NCI-H2196 (cell line): ENCODE measurements around the gene NRBF2.
"Not testable (repeated sequence)": the region's sequence is repeated elsewhere in the genome, so short reads cannot be mapped to it uniquely, and the experiment has no call there.

Experiments
- DNase-seq: peaks from one replicate; lab custom pipeline; 2025; ENCODE audit not compliant: unreplicated experiment; lab: John Stamatoyannopoulos, UW

Gene NRBF2

GRCh38 chr10:63133056-63133820 lies at the start of gene NRBF2:
Gene NRBF2 (plus strand): TSS chr10:63133328. CDS start chr10:63133471, 143 bp downstream.
- DNase-seq, result peak; percentile 89

GRCh38 chr10:63083406-63083805 lies 49.7 kb upstream of the NRBF2 start:
- DNase-seq, result not testable (repeated sequence)

GRCh38 chr10:63083904-63084689 lies 49.0 kb upstream of the NRBF2 start:
- peak; percentile 33 for DNase-seq

- no peak for DNase-seq
These were observed 48.3 kb upstream of the NRBF2 start for GRCh38 chr10:63084690-63085382.

GRCh38 chr10:63093227-63093626 lies 39.9 kb upstream of the NRBF2 start:
- DNase-seq, result no peak

GRCh38 chr10:63094405-63094804 lies 38.7 kb upstream of the NRBF2 start:
- DNase-seq, result no peak

DNA sequence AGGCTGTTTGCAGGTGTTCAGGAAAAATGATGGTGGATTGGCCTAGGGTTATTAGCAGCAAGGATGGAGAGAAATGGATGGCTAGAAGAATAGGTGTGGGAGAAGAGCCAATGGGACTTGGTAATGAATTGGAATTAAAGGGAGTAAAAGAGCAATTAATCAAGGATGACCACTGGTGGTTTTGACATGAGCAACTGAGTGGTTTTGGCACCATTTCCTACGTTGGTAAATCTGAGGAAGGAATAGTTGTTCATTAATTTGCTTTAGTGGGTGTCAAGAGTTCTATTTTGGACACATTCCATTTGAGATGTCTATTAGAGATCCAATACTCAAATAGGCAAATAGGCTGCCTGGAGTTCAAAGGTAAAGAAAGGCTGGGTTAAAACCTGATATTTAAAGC lies 38.2 kb upstream of the NRBF2 start:
- DNase-seq, result no peak

DNA sequence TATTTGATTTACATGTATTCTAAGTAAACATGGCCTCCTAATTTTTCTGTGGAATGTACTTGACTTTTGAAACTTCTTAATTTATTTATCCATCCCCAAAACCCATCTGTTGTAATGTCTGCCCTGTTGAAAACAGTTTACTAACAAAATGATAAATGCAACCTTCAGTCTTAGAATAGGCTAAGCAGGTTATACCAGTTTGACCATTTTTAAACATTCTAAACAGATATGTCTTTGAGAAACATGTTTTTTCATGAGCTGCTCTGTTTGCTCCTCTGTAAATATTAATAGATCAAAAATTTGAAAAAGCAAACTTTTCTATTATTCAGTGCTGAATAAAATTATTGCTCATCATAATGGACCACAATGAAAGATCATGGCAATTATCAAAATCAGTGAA lies 33.4 kb upstream of the NRBF2 start:
- no peak for DNase-seq

GRCh38 chr10:63101091-63101490 lies 32.0 kb upstream of the NRBF2 start:
- not testable (repeated sequence) for DNase-seq

GRCh38 chr10:63102279-63102883 lies 30.7 kb upstream of the NRBF2 start:
- not testable (repeated sequence) for DNase-seq

GRCh38 chr10:63103178-63103577 lies 29.9 kb upstream of the NRBF2 start:
- DNase-seq, result not testable (repeated sequence)

GRCh38 chr10:63103971-63104409 lies 29.1 kb upstream of the NRBF2 start:
- no peak for DNase-seq

- no peak for DNase-seq
These were observed 27.7 kb upstream of the NRBF2 start for GRCh38 chr10:63105225-63106110.

DNA sequence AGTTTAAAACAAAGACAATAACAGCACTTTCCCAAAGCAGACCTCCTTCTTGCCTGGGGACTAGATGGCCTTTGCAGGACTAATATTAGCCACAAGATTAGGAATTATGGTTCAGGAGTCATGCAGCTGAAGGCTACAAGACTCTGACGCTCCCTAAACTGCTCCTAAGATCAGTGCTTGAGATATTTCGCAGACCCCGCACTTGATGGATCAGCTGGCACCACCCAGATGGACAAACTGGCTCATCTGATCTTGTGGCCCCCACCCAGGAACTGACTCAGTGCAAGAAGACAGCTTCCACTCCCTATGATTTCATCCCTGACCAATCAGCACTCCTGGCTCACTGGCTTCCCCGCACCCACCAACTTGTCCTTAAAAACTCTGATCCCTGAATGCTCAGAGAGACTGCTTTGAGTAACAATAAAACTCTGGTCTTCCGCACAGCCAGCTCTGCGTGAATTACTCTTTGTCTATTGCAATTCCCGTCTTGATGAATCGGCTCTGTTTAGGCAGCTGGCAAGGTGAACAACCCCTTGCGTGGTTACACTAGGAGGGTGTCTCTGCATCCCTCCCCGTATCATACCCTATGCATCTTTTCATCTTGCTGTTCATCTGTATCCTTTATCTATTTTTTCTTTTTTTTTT lies 26.9 kb upstream of the NRBF2 start:
- DNase-seq, result no peak

DNA sequence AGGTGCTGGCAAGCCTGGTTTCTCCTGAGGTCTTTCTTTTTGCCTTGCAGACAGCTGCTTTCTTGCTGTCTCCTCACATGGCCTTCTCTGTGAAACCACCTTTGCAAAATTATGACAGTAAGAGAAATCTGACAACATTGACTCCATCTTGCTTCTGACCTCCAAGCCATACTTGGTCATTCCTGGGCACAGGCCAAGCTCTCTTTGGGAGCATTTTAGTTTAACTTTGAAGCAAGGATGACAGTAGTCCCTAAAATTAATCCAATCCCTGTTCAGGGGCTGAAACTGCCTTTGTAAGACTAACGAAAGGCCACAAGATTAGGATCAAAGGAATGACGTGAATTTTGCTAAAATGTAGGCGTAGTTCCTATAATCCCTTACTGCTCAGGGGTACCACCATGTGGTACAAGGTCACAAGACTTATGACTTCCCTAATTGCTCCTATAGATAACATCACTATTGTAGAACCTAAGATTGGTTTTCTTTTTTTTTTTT lies 25.1 kb upstream of the NRBF2 start:
- no peak for DNase-seq

DNA sequence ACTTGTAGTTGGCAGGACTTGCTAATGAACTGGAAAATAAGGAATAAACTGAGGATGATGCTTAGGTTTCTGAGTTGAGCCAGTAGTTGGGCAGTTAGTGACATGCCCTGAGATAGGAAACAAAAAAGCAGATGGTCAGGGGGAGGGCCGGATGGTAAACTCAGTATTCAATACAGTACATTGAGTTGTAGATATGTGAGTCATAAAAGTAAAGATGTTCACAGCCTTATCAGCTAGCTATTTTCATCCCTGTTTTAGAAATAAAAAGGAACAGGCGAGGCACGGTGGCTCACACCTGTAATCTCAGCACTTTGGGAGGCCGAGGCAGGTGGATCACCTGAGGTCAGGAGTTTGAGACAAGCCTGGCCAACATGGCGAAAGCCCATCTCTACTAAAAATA lies 22.2 kb upstream of the NRBF2 start:
- DNase-seq, result no peak

DNA sequence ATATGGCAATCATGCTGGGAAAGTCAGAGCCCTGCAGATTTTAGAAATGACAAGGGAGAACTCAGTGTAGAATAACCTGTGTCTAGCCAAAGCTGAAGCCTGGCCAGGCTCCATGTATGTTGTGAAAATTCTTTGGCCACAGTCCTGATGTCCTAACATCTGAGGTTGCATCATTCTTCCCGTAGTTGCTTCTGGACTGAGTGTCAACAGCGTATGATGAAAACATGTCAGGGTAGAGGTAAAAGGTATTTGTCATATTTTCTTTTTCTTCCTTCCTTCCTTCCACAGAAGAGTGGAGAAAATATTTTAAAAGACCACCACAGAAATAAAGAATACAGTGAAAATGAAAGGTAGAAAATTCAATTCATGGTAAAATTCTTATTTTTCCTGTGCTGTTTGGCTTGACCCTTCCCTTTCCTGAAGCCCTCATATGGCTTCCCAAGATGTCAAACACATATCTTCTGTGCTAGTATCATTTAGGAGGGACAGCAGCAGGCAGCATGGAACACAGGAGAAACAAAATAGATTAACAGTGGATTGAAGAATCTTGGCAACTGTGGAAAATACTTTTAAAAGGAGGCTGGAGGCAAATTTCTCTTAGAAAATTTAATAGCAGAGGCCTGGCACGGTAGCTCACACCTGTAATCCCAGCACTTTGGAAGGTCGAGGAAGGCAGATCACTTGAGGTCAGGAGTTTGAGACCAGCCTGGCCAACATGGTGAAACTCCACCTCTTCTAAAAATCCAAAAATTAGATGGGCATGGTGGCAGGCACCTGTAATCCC lies 18.9 kb upstream of the NRBF2 start:
- peak; percentile 1 for DNase-seq

- no peak for DNase-seq
These were observed 17.3 kb upstream of the NRBF2 start for GRCh38 chr10:63115732-63116383.
